K562 (cell line): ENCODE measurements around the gene DLG3. TPM values are rescaled to one million over a fixed set of nuclear protein-coding genes. Genes with fewer than 3 reads are reported as not detected.
A peak's percentile ranks its signal among the peaks of the same experiment; 100 is the strongest.

ENCODE experiments used
- ATAC-seq: fragments of 200-7000 bp; cut with Tn5 transposase; 3 replicates; pipeline ENCODE4 v1.9.1; 2020; ENCODE audit warnings: moderate library complexity
- BruUV-seq: library from RNA; stranded (reverse); fragments of 400-500 nt; replicated peaks from 2 replicates; lab custom pipeline; 2021; lab: Mats Ljungman, UMichigan
- CTCF ChIA-PET: fragments of 300-600 bp; formaldehyde crosslinking; extraction: SDS; loops from one replicate; lab custom pipeline; 2021; ENCODE audit warnings: low intra/inter-chr PET ratio; lab: Yijun Ruan, JAX
- POLR2A ChIA-PET: fragments of 300-600, 350-650 bp; sonication (Branson Sonifier 250); formaldehyde crosslinking; extraction: SDS; loops from one replicate; lab custom pipeline; 2021; ENCODE audit warnings: antibody characterized with exemption, inconsistent platforms; lab: Yijun Ruan, JAX
- DNase-seq, 4 experiments: peaks; one replicate each; pipeline versions ENCODE4 v3.0.0 to v3.0.0-alpha.2; 2011 to 2018; ENCODE audit warnings: low spot score in 3 of 4, mixed read lengths in 3 of 4; ENCODE audit errors: extremely low read depth in 1 of 4
- FAIRE-seq: peaks from 2 replicates; lab custom pipeline; 2011; peaks lifted over from hg19 to GRCh38; lab: Jason Lieb, UNC
- H2AFZ ChIP-seq: 2 replicates; pipeline ENCODE4 v1.6.0; 2011; ENCODE audit warnings: low read depth, low read length, control low read depth, inconsistent platforms
- H3K27ac ChIP-seq: fragments of 200-600 bp; 3 replicates; pipeline ENCODE4 v1.8.0; 2011; ENCODE audit warnings: low read depth, mild to moderate bottlenecking, control low read depth, inconsistent platforms, low read length, moderate library complexity, mixed read lengths; ENCODE audit errors: extremely low read depth
- H3K27me3 ChIP-seq, 2 experiments: fragments of 300-600 bp in 1 of 2; 2 replicates in 1 of 2; 3 replicates in 1 of 2; pipeline versions ENCODE4 v1.6.0 to v1.8.0; 2011; ENCODE audit warnings: inconsistent platforms in 2 of 2, low read length in 2 of 2, mild to moderate bottlenecking in 1 of 2, mixed read lengths in 1 of 2, moderate library complexity in 1 of 2; ENCODE audit not compliant: control insufficient read depth in 2 of 2, insufficient read depth in 2 of 2
- H3K36me3 ChIP-seq: fragments of 300-600 bp; 3 replicates; pipeline ENCODE4 v1.8.0; 2011; ENCODE audit warnings: mild to moderate bottlenecking, low read length, inconsistent platforms; ENCODE audit not compliant: control insufficient read depth, insufficient read depth
- H3K4me1 ChIP-seq, 2 experiments: fragments of 200-600 bp in 1 of 2; replicated peaks in 1 of 2; 2 replicates in 1 of 2; 3 replicates in 1 of 2; pipeline versions ENCODE4 v1.5.1 to v1.8.0; 2011; ENCODE audit warnings: inconsistent platforms in 2 of 2, low read length in 2 of 2, mild to moderate bottlenecking in 1 of 2, mixed read lengths in 1 of 2, moderate library complexity in 1 of 2; ENCODE audit not compliant: control insufficient read depth in 2 of 2, insufficient read depth in 2 of 2
- H3K4me2 ChIP-seq: 2 replicates; pipeline ENCODE4 v1.6.1; 2011; ENCODE audit warnings: low read length, control low read depth, inconsistent platforms, mixed read lengths; ENCODE audit not compliant: insufficient read depth
- H3K4me3 ChIP-seq: fragments of 200-600 bp; sonication (generic), shearing (Covaris generic); 2 replicates; pipeline ENCODE4 v1.5.1; 2016; ENCODE audit warnings: control low read depth, inconsistent platforms
- H3K79me2 ChIP-seq: fragments of 200-600 bp; 3 replicates; pipeline ENCODE4 v1.8.0; 2011; ENCODE audit warnings: low read length, inconsistent platforms; ENCODE audit not compliant: control insufficient read depth, insufficient read depth
- H3K9ac ChIP-seq, 2 experiments: 2 replicates each; pipeline versions ENCODE4 v1.6.0 to v1.6.1; 2011; ENCODE audit warnings: low read depth in 2 of 2, low read length in 2 of 2, control low read depth in 1 of 2, inconsistent platforms in 1 of 2, mild to moderate bottlenecking in 1 of 2, mixed read lengths in 1 of 2; ENCODE audit not compliant: insufficient read depth in 1 of 2
- H3K9me1 ChIP-seq: one replicate; pipeline ENCODE4 v1.6.0; 2011; ENCODE audit warnings: inconsistent platforms, mild to moderate bottlenecking, low read length, moderate library complexity; ENCODE audit not compliant: control insufficient read depth, insufficient read depth
- H3K9me3 ChIP-seq: replicated peaks from 2 replicates; pipeline ENCODE4 v1.5.1; 2011; ENCODE audit warnings: low read depth, low read length, inconsistent platforms; ENCODE audit not compliant: control insufficient read depth, insufficient read depth
- H4K20me1 ChIP-seq: replicated peaks from 2 replicates; pipeline ENCODE4 v1.6.1; 2011; ENCODE audit warnings: low read length, inconsistent platforms, mixed read lengths; ENCODE audit not compliant: control insufficient read depth, insufficient read depth
- NFIX ChIP-seq: fragments of 250-450 bp; sonication (Bioruptor Pico); IDR thresholded peaks from 2 replicates; pipeline ENCODE4 v1.4.0; 2020; ENCODE audit warnings: low read depth, mild to moderate bottlenecking, moderate library complexity
- WGBS: fragments of 100-300 bp; shearing (Covaris generic); methylation state at CpG from one replicate; pipeline ENCODE4 v1.1.6; 2016; ENCODE audit warnings: low coverage, mixed read lengths; ENCODE audit not compliant: insufficient coverage; ENCODE audit errors: missing lambda C conversion rate; 5-methylcytosine and 5-hydroxymethylcytosine counted together
- in situ Hi-C: fragments of 300-500 bp; cut with MboI; formaldehyde crosslinking; loops from 4 replicates; pipeline ENCODE4 v1.15.0; 2018; ENCODE audit warnings: inconsistent platforms, mixed read lengths
- intact Hi-C: fragments of 100-400 bp; cut with micrococcal nuclease; formaldehyde crosslinking; loops from 2 replicates; pipeline ENCODE4 v1.14.2; 2022
- polyA plus RNA-seq, 8 experiments: library from polyadenylated mRNA; depleted of rRNA in 4 of 8; stranded (reverse) in 5 of 8; unstranded in 3 of 8; fragments of >200 nt; fragmentation: Nextera tagmentation in 2 of 8; fragmentation: Illumina TruSeq in 1 of 8; extraction: Ambion mirVana in 2 of 8; extraction: Trizol in 1 of 8; gene quantifications; 2 replicates each; pipeline versions ENCODE4 v1.2.1 to v1.2.3, GENCODE V29; 2011 to 2014; ENCODE audit warnings: inconsistent platforms in 1 of 8, missing spikeins in 1 of 8
- total RNA-seq, 7 experiments: library from RNA; depleted of rRNA in 6 of 7; stranded (reverse); fragments of >200 nt in 6 of 7; fragmentation: Illumina TruSeq in 2 of 7; extraction: Trizol in 2 of 7; gene quantifications; 2 replicates each; pipeline versions ENCODE4 v1.2.1 to v1.2.3, GENCODE V29; 2011 to 2021; ENCODE audit warnings: low replicate concordance in 1 of 7
- TF ChIP-seq, protein P1 (sequence below), 3 experiments: IDR thresholded peaks in 2 of 3; conservative IDR thresholded peaks in 1 of 3; 2 replicates each; pipeline ENCODE4 v1.5.1; 2011 to 2012; ENCODE audit warnings: low read length in 3 of 3, mild to moderate bottlenecking in 3 of 3, control low read depth in 2 of 3, improper control_type of control experiment in 1 of 3, inconsistent platforms in 1 of 3, low read depth in 1 of 3, mixed read lengths in 1 of 3, moderate library complexity in 1 of 3; ENCODE audit not compliant: insufficient read depth in 2 of 3
- TF ChIP-seq, protein P2 (sequence below): fragments of 450-650 bp; formaldehyde crosslinking; IDR thresholded peaks from 2 replicates; pipeline ENCODE4 v1.4.0; 2022; ENCODE audit warnings: mild to moderate bottlenecking, moderate library complexity
- TF ChIP-seq, protein P3 (sequence below), 2 experiments: fragments of 200-800 bp in 1 of 2; sonication (Bioruptor generic) in 1 of 2; sonication (generic) in 1 of 2; formaldehyde crosslinking in 1 of 2; IDR thresholded peaks in 1 of 2; conservative IDR thresholded peaks in 1 of 2; 2 replicates each; pipeline versions ENCODE4 v1.5.0 to v1.6.1; 2016 to 2020; ENCODE audit warnings: missing compliant biosample characterization in 1 of 2, missing genetic modification characterization in 1 of 2, missing genetic modification reagents in 1 of 2

DLG3 gene
- total and polyA plus RNA-seq, 9 of the 15 experiments (the other 6 are each of a cell fraction or from before 2014, with no cell fraction given), result 3.1 to 15.7 (median 8.8) TPM

DNA sequence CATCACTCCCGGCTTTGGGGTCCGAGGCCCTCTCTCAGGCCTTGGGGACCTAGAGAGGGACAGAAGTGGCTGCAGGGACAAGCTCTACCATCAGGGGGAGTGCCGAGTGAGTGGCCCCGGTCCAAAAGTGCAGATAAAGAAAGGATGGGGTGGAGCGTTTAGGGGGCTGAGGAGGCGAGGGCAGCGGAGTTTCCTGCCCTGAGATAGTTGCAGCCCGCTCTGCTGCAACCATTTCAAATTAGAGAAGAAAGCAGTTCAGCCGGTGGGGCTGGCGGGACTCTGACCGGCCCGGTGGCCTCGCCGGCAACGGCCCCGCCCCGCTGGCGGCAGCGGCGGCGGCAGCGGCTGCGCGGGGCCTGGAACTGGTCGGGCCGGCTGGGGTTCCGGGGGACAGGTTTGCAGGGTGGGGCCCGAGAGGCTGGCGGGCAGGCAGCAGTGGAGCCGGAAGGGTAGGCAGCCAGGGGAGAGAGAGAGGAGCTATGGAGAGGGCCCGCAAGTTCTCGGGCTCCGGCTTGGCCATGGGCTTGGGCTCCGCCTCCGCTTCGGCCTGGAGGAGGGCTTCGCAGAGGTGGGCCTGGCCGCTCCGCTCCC is 7.6 kb downstream of the DLG3 start (continued):
- TF ChIP-seq, protein P1, sequence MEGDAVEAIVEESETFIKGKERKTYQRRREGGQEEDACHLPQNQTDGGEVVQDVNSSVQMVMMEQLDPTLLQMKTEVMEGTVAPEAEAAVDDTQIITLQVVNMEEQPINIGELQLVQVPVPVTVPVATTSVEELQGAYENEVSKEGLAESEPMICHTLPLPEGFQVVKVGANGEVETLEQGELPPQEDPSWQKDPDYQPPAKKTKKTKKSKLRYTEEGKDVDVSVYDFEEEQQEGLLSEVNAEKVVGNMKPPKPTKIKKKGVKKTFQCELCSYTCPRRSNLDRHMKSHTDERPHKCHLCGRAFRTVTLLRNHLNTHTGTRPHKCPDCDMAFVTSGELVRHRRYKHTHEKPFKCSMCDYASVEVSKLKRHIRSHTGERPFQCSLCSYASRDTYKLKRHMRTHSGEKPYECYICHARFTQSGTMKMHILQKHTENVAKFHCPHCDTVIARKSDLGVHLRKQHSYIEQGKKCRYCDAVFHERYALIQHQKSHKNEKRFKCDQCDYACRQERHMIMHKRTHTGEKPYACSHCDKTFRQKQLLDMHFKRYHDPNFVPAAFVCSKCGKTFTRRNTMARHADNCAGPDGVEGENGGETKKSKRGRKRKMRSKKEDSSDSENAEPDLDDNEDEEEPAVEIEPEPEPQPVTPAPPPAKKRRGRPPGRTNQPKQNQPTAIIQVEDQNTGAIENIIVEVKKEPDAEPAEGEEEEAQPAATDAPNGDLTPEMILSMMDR (IDR thresholded peaks at IDR 0.05 in 2 of 3, conservative IDR thresholded peaks at IDR 0.05 in 1 of 3; ENCODE audit: insufficient read depth in 2 of 3, low read depth in 1 of 3, low read length in 3 of 3), result peak; percentile 64 to 74 (median 66)

DNA sequence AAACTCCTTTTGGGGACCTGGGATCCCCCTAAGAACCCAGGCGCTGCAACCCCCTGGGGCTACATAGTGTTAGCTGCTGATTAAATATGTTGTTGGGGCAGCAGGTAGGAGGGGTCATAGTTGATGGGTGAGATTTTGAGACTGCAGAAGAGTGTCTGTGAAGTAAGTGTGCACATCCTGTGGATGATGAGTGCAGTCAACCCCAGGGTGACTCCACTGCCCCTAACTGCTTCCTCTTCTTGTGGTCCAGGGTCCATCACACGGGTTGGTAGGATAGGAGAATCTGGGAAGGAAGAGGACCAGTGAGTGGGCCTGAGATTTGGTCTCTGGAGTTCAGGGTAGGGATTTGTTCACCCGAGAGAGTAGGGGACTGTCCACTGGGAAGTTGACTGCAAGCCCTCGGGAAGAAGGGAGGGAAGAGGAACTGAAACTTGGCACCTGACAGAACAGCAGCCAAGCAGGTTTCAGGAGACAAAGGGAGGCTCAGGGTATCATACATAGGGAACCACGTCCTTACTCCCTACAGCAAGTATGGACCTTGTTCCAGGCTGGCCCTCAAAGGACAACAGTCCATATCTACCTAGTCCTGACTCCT is 8.5 kb downstream of the DLG3 start:
- no peak overlapping the region for H3K9ac ChIP-seq
- CTCF ChIA-PET, result interaction anchor here (0.5 kb wide), 1 partner anchor 39 kb away, joined by 3 read pairs; no protein-coding TSS in a partner anchor
- H3K79me2 ChIP-seq, result peaks cover 3% of the 10 kb centered on the region; the same call in 2 of the 3 replicates
- H3K4me3 ChIP-seq, result no peak overlapping the region
- BruUV-seq, result no TSS peak
- TF ChIP-seq NFIX (CRISPR knock-in tag), result no peak
- TF ChIP-seq, protein P2, sequence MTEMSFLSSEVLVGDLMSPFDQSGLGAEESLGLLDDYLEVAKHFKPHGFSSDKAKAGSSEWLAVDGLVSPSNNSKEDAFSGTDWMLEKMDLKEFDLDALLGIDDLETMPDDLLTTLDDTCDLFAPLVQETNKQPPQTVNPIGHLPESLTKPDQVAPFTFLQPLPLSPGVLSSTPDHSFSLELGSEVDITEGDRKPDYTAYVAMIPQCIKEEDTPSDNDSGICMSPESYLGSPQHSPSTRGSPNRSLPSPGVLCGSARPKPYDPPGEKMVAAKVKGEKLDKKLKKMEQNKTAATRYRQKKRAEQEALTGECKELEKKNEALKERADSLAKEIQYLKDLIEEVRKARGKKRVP (CRISPR knock-in tag), result no peak
- TF ChIP-seq, protein P3, sequence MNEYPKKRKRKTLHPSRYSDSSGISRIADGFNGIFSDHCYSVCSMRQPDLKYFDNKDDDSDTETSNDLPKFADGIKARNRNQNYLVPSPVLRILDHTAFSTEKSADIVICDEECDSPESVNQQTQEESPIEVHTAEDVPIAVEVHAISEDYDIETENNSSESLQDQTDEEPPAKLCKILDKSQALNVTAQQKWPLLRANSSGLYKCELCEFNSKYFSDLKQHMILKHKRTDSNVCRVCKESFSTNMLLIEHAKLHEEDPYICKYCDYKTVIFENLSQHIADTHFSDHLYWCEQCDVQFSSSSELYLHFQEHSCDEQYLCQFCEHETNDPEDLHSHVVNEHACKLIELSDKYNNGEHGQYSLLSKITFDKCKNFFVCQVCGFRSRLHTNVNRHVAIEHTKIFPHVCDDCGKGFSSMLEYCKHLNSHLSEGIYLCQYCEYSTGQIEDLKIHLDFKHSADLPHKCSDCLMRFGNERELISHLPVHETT (CRISPR knock-in tag; conservative IDR thresholded peaks at IDR 0.05 in 1 of 2, IDR thresholded peaks at IDR 0.05 in 1 of 2), result no peak
- TF ChIP-seq, all 486 proteins: peak for 0
- Histone ChIP-seq H4K20me1 (0 out of 2 replicates have a peak, but pooled peaks cover 9% of the 10 kb centered on the region), H3K9me3 (no peaks in the 10 kb centered on the region), H3K4me2 (no peak overlapping the region), H3K9me1 (no peaks in the 10 kb centered on the region), H3K27ac (no peak overlapping the region), H3K36me3 (no peaks in the 10 kb centered on the region), H3K4me1 (peaks cover 0 to 23% of the 10 kb centered on the region in 2 experiments; a peak in 4 of 5 replicates), H2AFZ (no peak overlapping the region; the same call in 1 of the 2 replicates), H3K27me3 (peaks cover 0 to 13% of the 10 kb centered on the region in 2 experiments; a peak in 1 of 5 replicates)
- 32% methylated on average over 5 of the region's 5 CpGs for WGBS
- ATAC-seq (no peak), DNase-seq (no peak), FAIRE-seq (no peak)
- in situ Hi-C loops, result loop anchor here (10.0 kb wide), 1 partner anchor 212 kb away; no protein-coding TSS in a partner anchor
- POLR2A ChIA-PET, result interaction anchor here (1.0 kb wide), 1 partner anchor 18 kb away, joined by 4 read pairs; no protein-coding TSS in a partner anchor
- intact Hi-C loops, result loop anchor here (5.0 to 10.0 kb wide), 2 partner anchors 512 to 724 kb away; no protein-coding TSS in a partner anchor
